Mesendoderm (in vitro differentiated cells): ENCODE data around the gene VWA5B2.
A peak's percentile ranks its signal among the peaks of the same experiment; 100 is the strongest.

Source experiments
- DNase-seq: peaks from one replicate; pipeline ENCODE4 v3.0.0; 2013
- H2AK5ac ChIP-seq: 2 replicates; pipeline ENCODE4 v1.6.1; 2013; ENCODE audit warnings: low read length, inconsistent platforms
- H2BK120ac ChIP-seq: 2 replicates; pipeline ENCODE4 v1.6.1; 2013; ENCODE audit warnings: low read depth, mild to moderate bottlenecking, low read length, moderate library complexity, mixed read lengths
- H2BK15ac ChIP-seq: replicated peaks from 2 replicates; pipeline ENCODE4 v1.6.1; 2013; ENCODE audit warnings: low read depth, mild to moderate bottlenecking, moderate library complexity
- H2BK5ac ChIP-seq: 2 replicates; pipeline ENCODE4 v1.6.1; 2013; ENCODE audit warnings: low read length, inconsistent platforms
- H3K18ac ChIP-seq: 2 replicates; pipeline ENCODE4 v1.6.1; 2013; ENCODE audit warnings: mild to moderate bottlenecking, low read length, mixed read lengths
- H3K23ac ChIP-seq: one replicate; pipeline ENCODE4 v1.6.1; 2013; ENCODE audit warnings: low read length
- H3K27ac ChIP-seq: 2 replicates; pipeline ENCODE4 v1.5.1; 2013; ENCODE audit warnings: low read depth, mild to moderate bottlenecking, inconsistent platforms, low read length, moderate library complexity
- H3K27me3 ChIP-seq: 2 replicates; pipeline ENCODE4 v1.6.1; 2013; ENCODE audit warnings: low read length, control low read depth, mild to moderate bottlenecking, inconsistent platforms; ENCODE audit not compliant: insufficient read depth, poor library complexity
- H3K36me3 ChIP-seq: 2 replicates; pipeline ENCODE4 v1.6.1; 2013; ENCODE audit warnings: low read length, inconsistent platforms; ENCODE audit not compliant: control insufficient read depth, insufficient read depth
- H3K4ac ChIP-seq: one replicate; pipeline ENCODE4 v1.6.1; 2013; ENCODE audit warnings: low read depth, mild to moderate bottlenecking, low read length, moderate library complexity
- H3K4me1 ChIP-seq: 2 replicates; pipeline ENCODE4 v1.6.1; 2013; ENCODE audit warnings: low read depth, low read length, inconsistent platforms; ENCODE audit not compliant: control insufficient read depth
- H3K4me2 ChIP-seq: 2 replicates; pipeline ENCODE4 v1.6.1; 2013; ENCODE audit warnings: low read length
- H3K4me3 ChIP-seq: 2 replicates; pipeline ENCODE4 v1.5.1; 2013; ENCODE audit warnings: mild to moderate bottlenecking, low read length
- H3K56ac ChIP-seq: one replicate; pipeline ENCODE4 v1.6.1; 2013; ENCODE audit warnings: low read length
- H3K79me1 ChIP-seq: 2 replicates; pipeline ENCODE4 v1.6.1; 2013; ENCODE audit warnings: low read length, inconsistent platforms
- H3K79me2 ChIP-seq: 2 replicates; pipeline ENCODE4 v1.6.1; 2013; ENCODE audit warnings: mild to moderate bottlenecking, low read length; ENCODE audit not compliant: control insufficient read depth, insufficient read depth
- H3K9ac ChIP-seq: 2 replicates; pipeline ENCODE4 v1.6.1; 2013; ENCODE audit warnings: low read length, inconsistent platforms
- H4K5ac ChIP-seq: one replicate; pipeline ENCODE4 v1.6.1; 2013; ENCODE audit warnings: low read length
- H4K8ac ChIP-seq: one replicate; pipeline ENCODE4 v1.6.1; 2013; ENCODE audit warnings: low read depth, mild to moderate bottlenecking, control low read depth, low read length, moderate library complexity
- WGBS: extraction: QIAGEN DNeasy Blood & Tissue Kit; methylation state at CpG from one replicate; pipeline ENCODE4 v1.1.7; 2013; ENCODE audit warnings: low lambda C conversion rate, missing lambda C conversion rate; ENCODE audit not compliant: insufficient coverage; ENCODE audit errors: extremely low coverage; 5-methylcytosine and 5-hydroxymethylcytosine counted together

The VWA5B2 gene

GRCh38 chr3:184233127-184233843, 3.9 kb downstream of the VWA5B2 start:
- H3K79me1 ChIP-seq, result no peaks in the 10 kb centered on the region
- WGBS, result no CpG with 5 or more reads among the region's 23 CpGs
- H3K27me3 ChIP-seq, result peaks cover 40% of the 10 kb centered on the region
- H3K9ac ChIP-seq, result no peak overlapping the region
- no peak overlapping the region for H3K56ac ChIP-seq
- H4K5ac ChIP-seq, result no peak overlapping the region
- H3K4me1 ChIP-seq, result no peaks in the 10 kb centered on the region
- no peak overlapping the region for H3K4ac ChIP-seq
- no peaks in the 10 kb centered on the region for H3K36me3 ChIP-seq
- no peak overlapping the region for H3K23ac ChIP-seq
- no peak overlapping the region for H4K8ac ChIP-seq
- no peak for DNase-seq
- no peak overlapping the region for H3K18ac ChIP-seq
- H3K4me2 ChIP-seq, result no peak overlapping the region
- no peaks in the 10 kb centered on the region for H3K79me2 ChIP-seq
- H2BK5ac ChIP-seq, result no peak overlapping the region
- H2AK5ac ChIP-seq, result no peak overlapping the region
- no peak overlapping the region for H3K27ac ChIP-seq
- H2BK120ac ChIP-seq, result no peak overlapping the region
- no peak overlapping the region for H3K4me3 ChIP-seq
- H2BK15ac ChIP-seq, result no peak overlapping the region

GRCh38 chr3:184234224-184234623, 4.8 kb downstream of the VWA5B2 start:
- H3K4me2 ChIP-seq, result no peak overlapping the region
- no peaks in the 10 kb centered on the region for H3K79me2 ChIP-seq
- H3K56ac ChIP-seq, result no peak overlapping the region
- H3K23ac ChIP-seq, result no peak overlapping the region
- no peak overlapping the region for H2BK120ac ChIP-seq
- H3K18ac ChIP-seq, result no peak overlapping the region
- no peaks in the 10 kb centered on the region for H3K36me3 ChIP-seq
- whole genome bisulfite sequencing, result no CpG with 5 or more reads among the region's 4 CpGs
- H4K8ac ChIP-seq, result no peak overlapping the region
- no peak overlapping the region for H2AK5ac ChIP-seq
- H4K5ac ChIP-seq, result no peak overlapping the region
- no peak overlapping the region for H3K4me3 ChIP-seq
- no peak overlapping the region for H3K27ac ChIP-seq
- no peaks in the 10 kb centered on the region for H3K79me1 ChIP-seq
- no peak overlapping the region for H3K4ac ChIP-seq
- no peak overlapping the region for H2BK15ac ChIP-seq
- DNase-seq, result no peak
- H3K4me1 ChIP-seq, result no peaks in the 10 kb centered on the region
- no peak overlapping the region for H2BK5ac ChIP-seq
- no peak overlapping the region for H3K9ac ChIP-seq
- H3K27me3 ChIP-seq, result peaks cover 34% of the 10 kb centered on the region

DNA sequence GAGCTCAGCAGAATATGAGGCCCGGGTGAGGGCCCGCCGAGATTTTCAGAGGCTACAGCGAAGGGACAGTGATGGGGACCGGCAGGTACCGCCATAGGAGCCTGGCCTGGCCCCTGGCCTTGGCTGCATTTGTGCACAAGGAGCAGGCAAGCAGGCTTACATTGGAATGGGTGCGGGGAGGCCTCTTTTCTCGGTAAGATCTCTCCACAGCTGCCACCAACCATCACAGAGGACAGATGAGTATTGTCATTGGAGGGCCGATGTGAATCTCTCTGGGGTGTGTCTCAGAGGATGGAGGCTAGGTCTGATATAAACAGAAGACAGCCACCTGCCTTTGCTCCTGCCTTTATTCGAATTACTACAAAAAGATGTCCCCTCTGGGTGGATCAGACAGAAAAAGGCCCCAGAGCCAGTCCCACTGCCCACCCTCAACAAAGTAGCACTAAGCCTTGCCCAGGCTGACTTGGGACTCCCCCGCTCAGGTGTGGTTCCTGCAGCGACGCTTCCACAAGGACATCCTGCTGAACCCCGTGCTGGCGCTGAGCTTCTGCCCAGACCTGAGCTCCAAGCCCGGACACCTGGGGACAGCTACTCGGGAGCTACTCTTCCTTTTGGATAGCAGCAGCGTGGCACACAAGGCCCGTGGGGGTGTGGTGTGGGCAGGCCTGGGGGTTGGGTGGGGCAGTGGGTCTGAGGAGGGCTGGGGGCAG, 5.4 kb downstream of the VWA5B2 start:
- no peak overlapping the region for H3K4ac ChIP-seq
- no peak overlapping the region for H2BK120ac ChIP-seq
- no peak for DNase-seq
- no peak overlapping the region for H3K9ac ChIP-seq
- no peak overlapping the region for H2AK5ac ChIP-seq
- no peak overlapping the region for H2BK5ac ChIP-seq
- no CpG with 5 or more reads among the region's 19 CpGs for WGBS
- no peak overlapping the region for H2BK15ac ChIP-seq
- H3K4me3 ChIP-seq, result no peak overlapping the region
- H3K4me2 ChIP-seq, result no peak overlapping the region
- no peaks in the 10 kb centered on the region for H3K79me2 ChIP-seq
- H3K27me3 ChIP-seq, result peaks cover 30% of the 10 kb centered on the region
- no peaks in the 10 kb centered on the region for H3K4me1 ChIP-seq
- H3K18ac ChIP-seq, result no peak overlapping the region
- no peak overlapping the region for H3K27ac ChIP-seq
- H3K79me1 ChIP-seq, result no peaks in the 10 kb centered on the region
- no peaks in the 10 kb centered on the region for H3K36me3 ChIP-seq
- H4K8ac ChIP-seq, result no peak overlapping the region
- no peak overlapping the region for H4K5ac ChIP-seq
- H3K56ac ChIP-seq, result no peak overlapping the region
- no peak overlapping the region for H3K23ac ChIP-seq

DNA sequence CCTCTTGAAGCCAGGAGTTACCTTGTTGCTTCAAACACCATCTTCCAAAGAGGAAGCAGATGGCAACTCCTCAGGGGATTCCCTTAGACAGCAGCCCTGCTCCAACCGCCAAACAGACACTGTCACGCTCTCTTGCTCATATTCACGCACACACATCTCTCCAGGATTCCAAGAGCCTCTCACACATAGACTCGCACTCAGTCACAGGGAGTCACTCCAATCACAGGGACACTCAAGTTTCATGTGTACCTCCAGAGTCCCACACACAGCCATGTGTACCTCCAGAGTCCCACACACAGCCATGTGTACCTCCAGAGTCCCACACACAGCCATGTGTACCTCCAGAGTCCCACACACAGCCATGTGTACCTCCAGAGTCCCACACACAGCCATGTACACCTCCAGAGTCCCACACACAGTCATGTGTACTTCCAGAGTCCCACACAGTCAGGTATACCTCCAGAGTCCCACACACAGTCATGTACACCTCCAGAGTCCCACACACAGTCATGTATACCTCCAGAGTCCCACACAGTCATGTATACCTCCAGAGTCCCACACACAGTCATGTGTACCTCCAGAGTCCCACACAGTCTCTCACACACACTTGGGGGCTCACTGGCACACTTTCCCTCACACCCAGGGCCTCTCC, 6.1 kb downstream of the VWA5B2 start:
- H4K8ac ChIP-seq, result no peak overlapping the region
- no peak overlapping the region for H3K4me2 ChIP-seq
- DNase-seq, result no peak
- no peaks in the 10 kb centered on the region for H3K36me3 ChIP-seq
- no CpG with 5 or more reads among the region's 4 CpGs for WGBS
- no peak overlapping the region for H3K9ac ChIP-seq
- no peak overlapping the region for H2BK120ac ChIP-seq
- no peak overlapping the region for H3K4me3 ChIP-seq
- no peak overlapping the region for H3K18ac ChIP-seq
- H2AK5ac ChIP-seq, result no peak overlapping the region
- H3K27ac ChIP-seq, result no peak overlapping the region
- no peaks in the 10 kb centered on the region for H3K79me2 ChIP-seq
- H3K27me3 ChIP-seq, result peaks cover 23% of the 10 kb centered on the region
- H2BK5ac ChIP-seq, result no peak overlapping the region
- H3K23ac ChIP-seq, result no peak overlapping the region
- no peak overlapping the region for H4K5ac ChIP-seq
- H3K4ac ChIP-seq, result no peak overlapping the region
- H3K56ac ChIP-seq, result no peak overlapping the region
- no peaks in the 10 kb centered on the region for H3K79me1 ChIP-seq
- H3K4me1 ChIP-seq, result no peaks in the 10 kb centered on the region
- H2BK15ac ChIP-seq, result no peak overlapping the region

DNA sequence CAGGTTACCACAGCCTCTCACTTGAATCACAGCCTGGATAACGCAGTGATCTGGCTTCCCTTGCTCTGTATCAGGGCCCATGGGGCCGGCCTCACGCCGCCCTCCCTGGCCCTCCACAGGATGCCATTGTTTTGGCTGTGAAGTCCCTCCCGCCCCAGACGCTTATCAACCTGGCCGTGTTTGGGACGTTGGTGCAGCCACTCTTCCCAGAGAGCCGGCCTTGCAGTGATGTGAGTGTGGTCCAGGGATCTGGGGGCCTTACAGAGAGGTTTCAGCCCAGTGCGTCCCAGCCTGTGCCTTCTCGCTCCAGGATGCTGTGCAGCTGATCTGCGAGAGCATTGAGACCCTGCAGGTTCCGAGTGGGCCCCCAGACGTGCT, 6.6 kb downstream of the VWA5B2 start:
- Histone ChIP-seq H3K4me1 (no peaks in the 10 kb centered on the region), H4K5ac (no peak overlapping the region), H3K79me2 (no peaks in the 10 kb centered on the region), H3K27me3 (peaks cover 18% of the 10 kb centered on the region), H3K4me2 (no peak overlapping the region), H3K9ac (no peak overlapping the region), H3K4ac (no peak overlapping the region), H3K27ac (no peak overlapping the region), H2AK5ac (no peak overlapping the region), H3K4me3 (no peak overlapping the region), H2BK15ac (no peak overlapping the region), H3K56ac (no peak overlapping the region), H4K8ac (no peak overlapping the region), H3K79me1 (no peaks in the 10 kb centered on the region), H2BK120ac (no peak overlapping the region), H2BK5ac (no peak overlapping the region), H3K23ac (no peak overlapping the region), H3K36me3 (no peaks in the 10 kb centered on the region), H3K18ac (no peak overlapping the region)
- DNase-seq, result peak; percentile 55
- no CpG with 5 or more reads among the region's 14 CpGs for WGBS
